WTC11 (cell line): ENCODE results near the gene SPATA17. TPM values are rescaled to one million over a fixed set of nuclear protein-coding genes. Genes with fewer than 3 reads are reported as not detected.

Source experiments
- ATAC-seq: fragments of 200-7000 bp; cut with Tn5 transposase; 2 replicates; pipeline ENCODE4 v1.10.0; 2021; ENCODE audit warnings: mild to moderate bottlenecking, moderate library complexity
- CTCF ChIA-PET: fragments of 300-600 bp; sonication (Branson Sonifier 250); formaldehyde crosslinking; loops from one replicate; lab custom pipeline; 2021; ENCODE audit warnings: antibody characterized with exemption; lab: Charles Lee
- POLR2A ChIA-PET: fragments of 350-600 bp; sonication (Branson Sonifier 250); formaldehyde crosslinking; loops from one replicate; lab custom pipeline; 2021; ENCODE audit warnings: antibody characterized with exemption; lab: Charles Lee
- DNase-seq: peaks from one replicate; pipeline ENCODE4 v3.0.0; 2021; ENCODE audit warnings: low spot score
- H3K27ac Mint-ChIP-seq: 2 replicates; pipeline ENCODE4 v1.8.0; 2021; ENCODE audit warnings: mixed read lengths
- H3K27me3 Mint-ChIP-seq: 2 replicates; pipeline ENCODE4 v1.8.0; 2021; ENCODE audit warnings: low read depth, mild to moderate bottlenecking, moderate library complexity, mixed read lengths
- H3K36me3 Mint-ChIP-seq: 2 replicates; pipeline ENCODE4 v1.8.0; 2021; ENCODE audit warnings: mixed read lengths
- H3K4me1 Mint-ChIP-seq: 2 replicates; pipeline ENCODE4 v1.8.0; 2022; ENCODE audit warnings: mixed read lengths
- H3K4me3 Mint-ChIP-seq: 2 replicates; pipeline ENCODE4 v1.8.0; 2021; ENCODE audit warnings: mild to moderate bottlenecking, moderate library complexity, mixed read lengths
- H3K9me3 Mint-ChIP-seq: 2 replicates; pipeline ENCODE4 v1.8.0; 2021; ENCODE audit warnings: mixed read lengths
- ATF1 ChIP-seq: sonication (generic); formaldehyde crosslinking; IDR thresholded peaks from 2 replicates; pipeline ENCODE4 v1.8.1; 2023; ENCODE audit warnings: mild to moderate bottlenecking, moderate library complexity, missing genetic modification reagents
- CBFB ChIP-seq: sonication (generic); formaldehyde crosslinking; IDR thresholded peaks from 2 replicates; pipeline ENCODE4 v1.8.1; 2022; ENCODE audit warnings: mild to moderate bottlenecking, low read depth, missing genetic modification reagents
- CREB1 ChIP-seq: sonication (generic); formaldehyde crosslinking; IDR thresholded peaks from 2 replicates; pipeline ENCODE4 v1.8.0; 2023; ENCODE audit warnings: mild to moderate bottlenecking, missing genetic modification reagents
- GTF2I ChIP-seq: fragments of 250-450 bp; sonication (Bioruptor Pico); conservative IDR thresholded peaks from 2 replicates; pipeline ENCODE4 v1.4.0; 2021; ENCODE audit warnings: mild to moderate bottlenecking
- HMGA2 ChIP-seq: fragments of 250-450 bp; sonication (Bioruptor Pico); IDR thresholded peaks from 2 replicates; pipeline ENCODE4 v1.4.0; 2021; ENCODE audit warnings: mild to moderate bottlenecking, moderate library complexity
- IRF2 ChIP-seq: sonication (generic); formaldehyde crosslinking; IDR thresholded peaks from 2 replicates; pipeline ENCODE4 v1.8.0; 2022; ENCODE audit warnings: low read depth, missing genetic modification reagents, borderline replicate concordance
- MYBL2 ChIP-seq: sonication (generic); formaldehyde crosslinking; IDR thresholded peaks from 2 replicates; pipeline ENCODE4 v1.8.1; 2023; ENCODE audit warnings: mild to moderate bottlenecking, moderate library complexity, missing genetic modification reagents
- NFATC4 ChIP-seq: fragments of 250-450 bp; sonication (Bioruptor Pico); IDR thresholded peaks from 2 replicates; pipeline ENCODE4 v1.9.0; 2021; ENCODE audit warnings: mild to moderate bottlenecking
- NFE2L1 ChIP-seq: sonication (generic); formaldehyde crosslinking; IDR thresholded peaks from 2 replicates; pipeline ENCODE4 v1.8.1; 2023; ENCODE audit warnings: missing genetic modification reagents
- NR1H2 ChIP-seq: sonication (generic); formaldehyde crosslinking; IDR thresholded peaks from 2 replicates; pipeline ENCODE4 v1.9.0; 2021; ENCODE audit warnings: mild to moderate bottlenecking, moderate library complexity, missing genetic modification reagents
- OVOL2 ChIP-seq: fragments of 250-450 bp; sonication (Bioruptor Pico); IDR thresholded peaks from 2 replicates; pipeline ENCODE4 v1.9.0; 2021; ENCODE audit warnings: mild to moderate bottlenecking, borderline replicate concordance
- SMAD4 ChIP-seq: sonication (generic); formaldehyde crosslinking; IDR thresholded peaks from 2 replicates; pipeline ENCODE4 v1.8.0; 2022; ENCODE audit warnings: mild to moderate bottlenecking, missing genetic modification reagents
- TP53 ChIP-seq: sonication (generic); formaldehyde crosslinking; IDR thresholded peaks from 2 replicates; pipeline ENCODE4 v1.8.1; 2023; ENCODE audit warnings: mild to moderate bottlenecking, missing genetic modification reagents
- ZBTB21 ChIP-seq: sonication (generic); formaldehyde crosslinking; IDR thresholded peaks from 2 replicates; pipeline ENCODE4 v1.8.1; 2023; ENCODE audit warnings: mild to moderate bottlenecking, missing genetic modification reagents, borderline replicate concordance
- ZNF219 ChIP-seq: sonication (generic); formaldehyde crosslinking; IDR thresholded peaks from 2 replicates; pipeline ENCODE4 v1.8.0; 2023; ENCODE audit warnings: missing genetic modification reagents, mild to moderate bottlenecking, borderline replicate concordance
- ZNF232 ChIP-seq: sonication (generic); formaldehyde crosslinking; IDR thresholded peaks from 2 replicates; pipeline ENCODE4 v1.8.0; 2022; ENCODE audit warnings: mild to moderate bottlenecking, missing genetic modification reagents
- ZNF317 ChIP-seq: sonication (generic); formaldehyde crosslinking; IDR thresholded peaks from 2 replicates; pipeline ENCODE4 v1.8.1; 2023; ENCODE audit warnings: low read depth, mild to moderate bottlenecking, moderate library complexity, missing genetic modification reagents, borderline replicate concordance
- ZNF396 ChIP-seq: fragments of 250-450 bp; sonication (Bioruptor Pico); IDR thresholded peaks from 2 replicates; pipeline ENCODE4 v1.8.0; 2021; ENCODE audit warnings: mild to moderate bottlenecking, moderate library complexity, borderline replicate concordance
- ZNF423 ChIP-seq: fragments of 250-450 bp; sonication (Bioruptor Pico); IDR thresholded peaks from 2 replicates; pipeline ENCODE4 v2.1.2; 2022; ENCODE audit warnings: mild to moderate bottlenecking, moderate library complexity
- ZNF671 ChIP-seq: fragments of 250-450 bp; sonication (Bioruptor Pico); IDR thresholded peaks from 2 replicates; pipeline ENCODE4 v1.8.0; 2021; ENCODE audit warnings: mild to moderate bottlenecking
- total RNA-seq: library from RNA; stranded (reverse); gene quantifications from 3 replicates; pipeline ENCODE4 v1.2.3, GENCODE V29; 2021
- TF ChIP-seq, protein P1 (sequence below): sonication (generic); formaldehyde crosslinking; IDR thresholded peaks from 2 replicates; pipeline ENCODE4 v1.8.1; 2023; ENCODE audit warnings: mild to moderate bottlenecking, missing genetic modification reagents
- TF ChIP-seq, protein P2 (sequence below): sonication (generic); formaldehyde crosslinking; IDR thresholded peaks from 2 replicates; pipeline ENCODE4 v1.8.0; 2022; ENCODE audit warnings: mild to moderate bottlenecking, missing genetic modification reagents
- TF ChIP-seq, protein P3 (sequence below): sonication (generic); formaldehyde crosslinking; IDR thresholded peaks from 2 replicates; pipeline ENCODE4 v1.8.1; 2023; ENCODE audit warnings: mild to moderate bottlenecking, moderate library complexity, missing genetic modification reagents
- TF ChIP-seq, protein P4 (sequence below): sonication (generic); formaldehyde crosslinking; IDR thresholded peaks from 2 replicates; pipeline ENCODE4 v1.8.1; 2022; ENCODE audit warnings: mild to moderate bottlenecking, missing genetic modification reagents, moderate library complexity, borderline replicate concordance
- TF ChIP-seq, protein P5 (sequence below): fragments of 250-450 bp; sonication (Bioruptor Pico); IDR thresholded peaks from 2 replicates; pipeline ENCODE4 v1.9.0; 2021; ENCODE audit warnings: mild to moderate bottlenecking
- TF ChIP-seq, protein P6 (sequence below): fragments of 250-450 bp; sonication (Bioruptor Pico); IDR thresholded peaks from 2 replicates; pipeline ENCODE4 v2.1.2; 2022; ENCODE audit warnings: mild to moderate bottlenecking, moderate library complexity
- TF ChIP-seq, protein P7 (sequence below): sonication (generic); formaldehyde crosslinking; IDR thresholded peaks from 2 replicates; pipeline ENCODE4 v1.8.1; 2023; ENCODE audit warnings: mild to moderate bottlenecking, missing genetic modification reagents, moderate library complexity

The SPATA17 gene
- total RNA-seq, 1 experiment from 2014 or later: 1.3 TPM

DNA sequence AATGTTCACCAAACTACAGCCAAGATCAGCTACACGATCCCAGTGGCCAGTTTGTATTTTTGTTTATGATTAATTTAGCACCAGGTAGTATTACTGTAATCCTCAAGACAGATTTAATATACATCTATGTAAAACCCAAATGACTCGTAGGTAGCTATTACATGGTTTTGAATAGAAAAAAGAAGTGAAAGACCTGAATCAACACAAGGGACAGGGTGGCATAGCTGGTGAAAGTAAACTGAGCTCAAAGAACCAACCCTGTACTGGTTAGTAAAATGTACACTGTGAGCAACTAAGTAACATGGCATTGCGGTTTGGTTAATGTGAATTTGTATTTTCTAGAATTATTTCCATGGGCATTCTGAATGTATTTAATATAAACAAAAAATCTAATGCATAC, 9.1 kb upstream of the SPATA17 start:
- peaks cover 18% of the 10 kb centered on the region for H3K4me1 Mint-ChIP-seq
- CTCF ChIA-PET: interaction anchor here (1.5 kb wide), 1 partner anchor 9 kb away, joined by 7 read pairs; the partner anchor contains the start of genes GPATCH2 and SPATA17
- no peak for TF ChIP-seq ZNF396
- TF ChIP-seq, protein P1, sequence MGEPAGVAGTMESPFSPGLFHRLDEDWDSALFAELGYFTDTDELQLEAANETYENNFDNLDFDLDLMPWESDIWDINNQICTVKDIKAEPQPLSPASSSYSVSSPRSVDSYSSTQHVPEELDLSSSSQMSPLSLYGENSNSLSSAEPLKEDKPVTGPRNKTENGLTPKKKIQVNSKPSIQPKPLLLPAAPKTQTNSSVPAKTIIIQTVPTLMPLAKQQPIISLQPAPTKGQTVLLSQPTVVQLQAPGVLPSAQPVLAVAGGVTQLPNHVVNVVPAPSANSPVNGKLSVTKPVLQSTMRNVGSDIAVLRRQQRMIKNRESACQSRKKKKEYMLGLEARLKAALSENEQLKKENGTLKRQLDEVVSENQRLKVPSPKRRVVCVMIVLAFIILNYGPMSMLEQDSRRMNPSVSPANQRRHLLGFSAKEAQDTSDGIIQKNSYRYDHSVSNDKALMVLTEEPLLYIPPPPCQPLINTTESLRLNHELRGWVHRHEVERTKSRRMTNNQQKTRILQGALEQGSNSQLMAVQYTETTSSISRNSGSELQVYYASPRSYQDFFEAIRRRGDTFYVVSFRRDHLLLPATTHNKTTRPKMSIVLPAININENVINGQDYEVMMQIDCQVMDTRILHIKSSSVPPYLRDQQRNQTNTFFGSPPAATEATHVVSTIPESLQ (CRISPR knock-in tag): no peak
- no peak for TF ChIP-seq CBFB (CRISPR knock-in tag)
- no peak for TF ChIP-seq ZNF423 (CRISPR knock-in tag)
- TF ChIP-seq NFE2L1 (CRISPR knock-in tag): no peak
- no peak for TF ChIP-seq CREB1 (CRISPR knock-in tag)
- TF ChIP-seq, protein P2, sequence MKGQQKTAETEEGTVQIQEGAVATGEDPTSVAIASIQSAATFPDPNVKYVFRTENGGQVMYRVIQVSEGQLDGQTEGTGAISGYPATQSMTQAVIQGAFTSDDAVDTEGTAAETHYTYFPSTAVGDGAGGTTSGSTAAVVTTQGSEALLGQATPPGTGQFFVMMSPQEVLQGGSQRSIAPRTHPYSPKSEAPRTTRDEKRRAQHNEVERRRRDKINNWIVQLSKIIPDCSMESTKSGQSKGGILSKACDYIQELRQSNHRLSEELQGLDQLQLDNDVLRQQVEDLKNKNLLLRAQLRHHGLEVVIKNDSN (CRISPR knock-in tag): no peak
- POLR2A ChIA-PET: interaction anchor here (0.6 kb wide), 1 partner anchor 885 kb away, joined by 6 read pairs; no protein-coding TSS in a partner anchor
- H3K27me3 Mint-ChIP-seq: no peaks in the 10 kb centered on the region
- ATAC-seq (no peak), DNase-seq (no peak)
- no peak overlapping the region for H3K4me3 Mint-ChIP-seq
- H3K27ac Mint-ChIP-seq: no peak overlapping the region
- peaks cover 9% of the 10 kb centered on the region for H3K36me3 Mint-ChIP-seq
- H3K9me3 Mint-ChIP-seq: no peaks in the 10 kb centered on the region

DNA sequence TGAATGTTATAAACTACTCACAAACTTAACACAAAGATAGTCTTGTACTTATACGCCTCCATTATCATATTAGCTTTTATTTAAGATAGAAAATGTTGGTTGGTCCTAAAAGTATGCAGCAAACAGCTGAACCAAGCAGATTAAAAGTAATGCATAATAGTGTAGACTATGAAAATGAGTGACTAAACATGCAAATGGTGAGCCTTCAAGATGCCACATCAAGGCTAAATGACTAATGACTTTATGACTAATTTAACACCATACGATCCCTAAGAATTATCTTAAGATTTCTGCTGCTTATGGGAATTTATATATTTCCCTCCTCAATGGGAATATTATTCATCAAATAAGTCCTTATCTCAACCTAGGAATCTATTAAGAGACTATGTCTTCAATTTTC, 4.8 kb upstream of the SPATA17 start:
- Mint-ChIP-seq H3K36me3 (no peaks in the 10 kb centered on the region), H3K4me1 (peaks cover 20% of the 10 kb centered on the region), H3K27me3 (no peaks in the 10 kb centered on the region), H3K4me3 (no peak overlapping the region)
- no peak for ATAC-seq
- no peak for TF ChIP-seq ZBTB21 (CRISPR knock-in tag)
- TF ChIP-seq ZNF232: no peak
- no peak for TF ChIP-seq NFATC4 (CRISPR knock-in tag)
- TF ChIP-seq, protein P3, sequence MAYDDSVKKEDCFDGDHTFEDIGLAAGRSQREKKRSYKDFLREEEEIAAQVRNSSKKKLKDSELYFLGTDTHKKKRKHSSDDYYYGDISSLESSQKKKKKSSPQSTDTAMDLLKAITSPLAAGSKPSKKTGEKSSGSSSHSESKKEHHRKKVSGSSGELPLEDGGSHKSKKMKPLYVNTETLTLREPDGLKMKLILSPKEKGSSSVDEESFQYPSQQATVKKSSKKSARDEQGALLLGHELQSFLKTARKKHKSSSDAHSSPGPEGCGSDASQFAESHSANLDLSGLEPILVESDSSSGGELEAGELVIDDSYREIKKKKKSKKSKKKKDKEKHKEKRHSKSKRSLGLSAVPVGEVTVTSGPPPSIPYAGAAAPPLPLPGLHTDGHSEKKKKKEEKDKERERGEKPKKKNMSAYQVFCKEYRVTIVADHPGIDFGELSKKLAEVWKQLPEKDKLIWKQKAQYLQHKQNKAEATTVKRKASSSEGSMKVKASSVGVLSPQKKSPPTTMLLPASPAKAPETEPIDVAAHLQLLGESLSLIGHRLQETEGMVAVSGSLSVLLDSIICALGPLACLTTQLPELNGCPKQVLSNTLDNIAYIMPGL: no peak
- no peak for TF ChIP-seq OVOL2 (CRISPR knock-in tag)
- no peak for TF ChIP-seq GTF2I
- TF ChIP-seq NFE2L1 (CRISPR knock-in tag): no peak
- TF ChIP-seq, protein P4, sequence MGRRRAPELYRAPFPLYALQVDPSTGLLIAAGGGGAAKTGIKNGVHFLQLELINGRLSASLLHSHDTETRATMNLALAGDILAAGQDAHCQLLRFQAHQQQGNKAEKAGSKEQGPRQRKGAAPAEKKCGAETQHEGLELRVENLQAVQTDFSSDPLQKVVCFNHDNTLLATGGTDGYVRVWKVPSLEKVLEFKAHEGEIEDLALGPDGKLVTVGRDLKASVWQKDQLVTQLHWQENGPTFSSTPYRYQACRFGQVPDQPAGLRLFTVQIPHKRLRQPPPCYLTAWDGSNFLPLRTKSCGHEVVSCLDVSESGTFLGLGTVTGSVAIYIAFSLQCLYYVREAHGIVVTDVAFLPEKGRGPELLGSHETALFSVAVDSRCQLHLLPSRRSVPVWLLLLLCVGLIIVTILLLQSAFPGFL (CRISPR knock-in tag): no peak
- TF ChIP-seq, protein P5, sequence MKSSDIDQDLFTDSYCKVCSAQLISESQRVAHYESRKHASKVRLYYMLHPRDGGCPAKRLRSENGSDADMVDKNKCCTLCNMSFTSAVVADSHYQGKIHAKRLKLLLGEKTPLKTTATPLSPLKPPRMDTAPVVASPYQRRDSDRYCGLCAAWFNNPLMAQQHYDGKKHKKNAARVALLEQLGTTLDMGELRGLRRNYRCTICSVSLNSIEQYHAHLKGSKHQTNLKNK (CRISPR knock-in tag): no peak
- no peak for TF ChIP-seq MYBL2 (CRISPR knock-in tag)
- no peak for TF ChIP-seq ATF1 (CRISPR knock-in tag)
- TF ChIP-seq, all 79 proteins: peak for 0
- Mint-ChIP-seq H3K27ac (no peak overlapping the region), H3K9me3 (no peaks in the 10 kb centered on the region)
- POLR2A ChIA-PET: no interaction called here
- CTCF ChIA-PET: no interaction called here
- no peak for DNase-seq

DNA sequence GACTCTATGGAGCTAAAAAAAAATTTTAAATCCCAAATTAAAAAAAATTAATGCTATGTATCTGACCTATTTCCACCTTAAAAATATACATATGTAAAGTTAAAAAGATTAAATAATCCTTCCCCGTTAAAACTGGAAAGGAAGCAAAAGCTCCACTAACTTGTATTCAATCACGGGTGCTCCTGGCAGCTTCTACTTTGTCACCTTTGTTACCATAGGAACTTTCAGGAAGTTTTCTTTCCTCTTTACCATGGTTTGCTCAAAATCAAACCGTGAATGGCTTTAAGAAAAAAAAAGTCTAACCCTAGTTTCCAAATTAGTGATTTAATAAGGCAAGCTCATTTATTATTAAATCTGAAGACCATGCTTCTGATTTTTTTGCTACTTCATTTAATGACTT, 3.7 kb upstream of the SPATA17 start:
- ChIA-PET CTCF (no interaction called here), POLR2A (no interaction called here)
- no peaks in the 10 kb centered on the region for H3K36me3 Mint-ChIP-seq
- no peak for DNase-seq
- no peaks in the 10 kb centered on the region for H3K9me3 Mint-ChIP-seq
- H3K27ac Mint-ChIP-seq: no peak overlapping the region
- no peak for ATAC-seq
- H3K4me3 Mint-ChIP-seq: no peak overlapping the region
- H3K4me1 Mint-ChIP-seq: peaks cover 14% of the 10 kb centered on the region
- no peaks in the 10 kb centered on the region for H3K27me3 Mint-ChIP-seq
- no peak for TF ChIP-seq IRF2 (CRISPR knock-in tag)
- TF ChIP-seq, protein P6, sequence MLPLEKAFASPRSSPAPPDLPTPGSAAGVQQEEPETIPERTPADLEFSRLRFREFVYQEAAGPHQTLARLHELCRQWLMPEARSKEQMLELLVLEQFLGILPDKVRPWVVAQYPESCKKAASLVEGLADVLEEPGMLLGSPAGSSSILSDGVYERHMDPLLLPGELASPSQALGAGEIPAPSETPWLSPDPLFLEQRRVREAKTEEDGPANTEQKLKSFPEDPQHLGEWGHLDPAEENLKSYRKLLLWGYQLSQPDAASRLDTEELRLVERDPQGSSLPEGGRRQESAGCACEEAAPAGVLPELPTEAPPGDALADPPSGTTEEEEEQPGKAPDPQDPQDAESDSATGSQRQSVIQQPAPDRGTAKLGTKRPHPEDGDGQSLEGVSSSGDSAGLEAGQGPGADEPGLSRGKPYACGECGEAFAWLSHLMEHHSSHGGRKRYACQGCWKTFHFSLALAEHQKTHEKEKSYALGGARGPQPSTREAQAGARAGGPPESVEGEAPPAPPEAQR (CRISPR knock-in tag): no peak
- no peak for TF ChIP-seq ZNF317 (CRISPR knock-in tag)
- no peak for TF ChIP-seq NFE2L1 (CRISPR knock-in tag)
- no peak for TF ChIP-seq NR1H2 (CRISPR knock-in tag)
- TF ChIP-seq, protein P7, sequence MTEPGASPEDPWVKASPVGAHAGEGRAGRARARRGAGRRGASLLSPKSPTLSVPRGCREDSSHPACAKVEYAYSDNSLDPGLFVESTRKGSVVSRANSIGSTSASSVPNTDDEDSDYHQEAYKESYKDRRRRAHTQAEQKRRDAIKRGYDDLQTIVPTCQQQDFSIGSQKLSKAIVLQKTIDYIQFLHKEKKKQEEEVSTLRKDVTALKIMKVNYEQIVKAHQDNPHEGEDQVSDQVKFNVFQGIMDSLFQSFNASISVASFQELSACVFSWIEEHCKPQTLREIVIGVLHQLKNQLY: no peak
- TF ChIP-seq SMAD4 (CRISPR knock-in tag): no peak
- TF ChIP-seq ZNF219 (CRISPR knock-in tag): no peak
- TF ChIP-seq HMGA2 (CRISPR knock-in tag): no peak
- TF ChIP-seq ZNF671 (CRISPR knock-in tag): no peak
- no peak for TF ChIP-seq TP53 (CRISPR knock-in tag)
